Osteoblast (primary cell): ENCODE results near the gene ZNF486. TPM values are rescaled to one million over a fixed set of nuclear protein-coding genes. Genes with fewer than 3 reads are reported as not detected.
"Not testable (repeated sequence)": the region's sequence is repeated elsewhere in the genome, so short reads cannot be mapped to it uniquely, and the experiment has no call there.

Experiments
- DNase-seq: peaks from one replicate; pipeline ENCODE4 v3.0.0; 2011; ENCODE audit warnings: low spot score, mixed read lengths; ENCODE audit not compliant: insufficient read length; ENCODE audit errors: missing footprints
- H2AFZ ChIP-seq: 2 replicates; pipeline ENCODE4 v1.6.0; 2011; ENCODE audit warnings: mild to moderate bottlenecking, low read length
- H3K27ac ChIP-seq: 2 replicates; pipeline ENCODE4 v1.5.1; 2011; ENCODE audit warnings: mild to moderate bottlenecking, low read depth, low read length, moderate library complexity
- H3K27me3 ChIP-seq: 2 replicates; pipeline ENCODE4 v1.6.0; 2012; ENCODE audit warnings: mild to moderate bottlenecking, control low read depth, inconsistent platforms, low read length, moderate library complexity; ENCODE audit not compliant: insufficient read depth
- H3K36me3 ChIP-seq: 2 replicates; pipeline ENCODE4 v1.5.1; 2011; ENCODE audit warnings: mild to moderate bottlenecking, low read length, control low read depth, moderate library complexity; ENCODE audit not compliant: insufficient read depth
- H3K4me1 ChIP-seq: 2 replicates; pipeline ENCODE4 v1.5.1; 2011; ENCODE audit warnings: mild to moderate bottlenecking, low read length, control low read depth, moderate library complexity; ENCODE audit not compliant: insufficient read depth
- H3K4me2 ChIP-seq: 2 replicates; pipeline ENCODE4 v1.6.0; 2011; ENCODE audit warnings: mild to moderate bottlenecking, low read length; ENCODE audit not compliant: insufficient read depth
- H3K4me3 ChIP-seq: fragments of 200-600 bp; sonication (generic); 3 replicates; pipeline ENCODE4 v1.5.1; 2012; ENCODE audit warnings: mild to moderate bottlenecking, low read length, inconsistent platforms; ENCODE audit not compliant: insufficient read depth
- H3K79me2 ChIP-seq: 2 replicates; pipeline ENCODE4 v1.6.0; 2012; ENCODE audit warnings: mild to moderate bottlenecking, low read length, control low read depth, inconsistent platforms; ENCODE audit not compliant: insufficient read depth
- H3K9me3 ChIP-seq: 2 replicates; pipeline ENCODE4 v1.5.1; 2011; ENCODE audit warnings: low read depth, low read length, control low read depth
- H4K20me1 ChIP-seq: 2 replicates; pipeline ENCODE4 v1.6.0; 2012; ENCODE audit warnings: mild to moderate bottlenecking, low read length, control low read depth; ENCODE audit not compliant: insufficient read depth
- CTCF ChIP-seq: IDR thresholded peaks from 2 replicates; pipeline ENCODE4 v1.5.1; 2011; ENCODE audit warnings: mild to moderate bottlenecking, low read depth, low read length, moderate library complexity; ENCODE audit errors: extremely low read depth
- total RNA-seq: library from RNA; depleted of rRNA; stranded (reverse); fragments of >200 nt; gene quantifications from 2 replicates; pipeline ENCODE4 v1.2.3, GENCODE V29; 2012

ZNF486 gene
- total RNA-seq, 1 donor, result 7.2 TPM

GRCh38 chr19:20151617-20152145, 15.3 kb upstream of the ZNF486 start:
- H3K4me2 ChIP-seq, result no peak overlapping the region
- H3K79me2 ChIP-seq, result no peaks in the 10 kb centered on the region
- no peak for TF ChIP-seq CTCF
- no peaks in the 10 kb centered on the region for H3K4me1 ChIP-seq
- no peaks in the 10 kb centered on the region for H3K27me3 ChIP-seq
- no peaks in the 10 kb centered on the region for H3K9me3 ChIP-seq
- no peaks in the 10 kb centered on the region for H4K20me1 ChIP-seq
- no peak overlapping the region for H3K4me3 ChIP-seq
- DNase-seq, result no peak
- no peak overlapping the region for H2AFZ ChIP-seq
- no peak overlapping the region for H3K27ac ChIP-seq
- no peaks in the 10 kb centered on the region for H3K36me3 ChIP-seq

DNA sequence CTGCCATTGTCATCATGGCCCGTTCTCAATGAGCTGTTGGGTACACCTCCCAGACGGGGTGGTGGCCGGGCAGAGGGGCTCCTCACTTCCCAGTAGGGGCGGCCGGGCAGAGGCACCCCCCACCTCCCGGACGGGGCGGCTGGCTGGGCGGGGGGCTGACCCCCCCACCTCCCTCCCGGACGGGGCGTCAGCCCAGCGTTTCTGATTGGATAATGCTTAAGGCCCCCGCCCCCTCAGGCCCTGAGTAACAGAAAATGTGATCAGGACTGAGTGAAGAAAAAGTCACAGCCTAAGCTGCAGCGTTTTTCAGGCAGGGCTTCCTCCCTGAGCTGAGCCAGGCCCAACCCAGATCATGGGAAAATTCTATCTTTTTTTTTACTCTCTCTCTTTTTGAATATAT, 14.5 kb upstream of the ZNF486 start:
- not testable (repeated sequence) for H3K27me3 ChIP-seq, H3K4me1 ChIP-seq, H4K20me1 ChIP-seq, H3K4me3 ChIP-seq, H3K4me2 ChIP-seq, H3K27ac ChIP-seq, H2AFZ ChIP-seq, H3K9me3 ChIP-seq, DNase-seq, H3K79me2 ChIP-seq, H3K36me3 ChIP-seq

GRCh38 chr19:20153281-20153680, 13.7 kb upstream of the ZNF486 start:
- no peak for DNase-seq
- Histone ChIP-seq H2AFZ (no peak overlapping the region), H3K27me3 (no peaks in the 10 kb centered on the region), H3K79me2 (no peaks in the 10 kb centered on the region), H3K27ac (no peak overlapping the region), H3K4me1 (no peaks in the 10 kb centered on the region), H3K4me2 (no peak overlapping the region), H3K36me3 (no peaks in the 10 kb centered on the region), H4K20me1 (no peaks in the 10 kb centered on the region), H3K4me3 (no peak overlapping the region), H3K9me3 (no peaks in the 10 kb centered on the region)
- TF ChIP-seq CTCF, result no peak

DNA sequence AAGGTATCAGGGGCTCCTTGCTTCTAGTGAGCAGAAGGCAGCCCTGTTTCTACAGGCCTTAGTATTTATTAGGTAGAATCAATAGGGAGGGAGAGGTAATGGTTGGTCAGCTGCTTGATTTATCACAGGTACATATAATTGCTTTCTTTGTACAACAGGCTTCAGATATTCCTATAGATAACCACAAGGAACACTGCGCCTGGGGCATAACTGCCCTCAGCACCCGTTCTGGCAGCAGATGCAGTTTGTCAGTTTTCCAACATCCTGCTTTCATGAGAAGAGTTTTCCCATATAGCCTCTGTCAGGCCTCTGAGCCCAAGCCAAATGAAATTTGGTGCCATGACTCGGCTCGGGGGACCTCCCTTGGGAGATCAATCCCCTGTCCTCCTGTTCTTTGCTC, 12.4 kb upstream of the ZNF486 start:
- Histone ChIP-seq H3K79me2 (no peaks in the 10 kb centered on the region), H2AFZ (no peak overlapping the region), H3K4me1 (no peaks in the 10 kb centered on the region), H3K4me3 (no peak overlapping the region), H3K27ac (no peak overlapping the region), H3K36me3 (no peaks in the 10 kb centered on the region), H3K9me3 (no peaks in the 10 kb centered on the region), H3K27me3 (no peaks in the 10 kb centered on the region), H4K20me1 (no peaks in the 10 kb centered on the region), H3K4me2 (no peak overlapping the region)
- DNase-seq, result no peak
- no peak for TF ChIP-seq CTCF
